T-cell (primary cell): ENCODE results near the gene DLG2. TPM values are rescaled to one million over a fixed set of nuclear protein-coding genes. Genes with fewer than 3 reads are reported as not detected.
"Not testable (repeated sequence)": the region's sequence is repeated elsewhere in the genome, so short reads cannot be mapped to it uniquely, and the experiment has no call there.

Experiments
- ATAC-seq, 4 experiments: fragments of 200-7000 bp in 3 of 4; fragments of 150-1000 bp in 1 of 4; cut with Tn5 transposase; replicated peaks in 1 of 4; 1 replicate in 3 of 4; 2 replicates in 1 of 4; pipeline ENCODE4 v1.10.0; 2021; ENCODE audit warnings: moderate library complexity in 3 of 4, mild to moderate bottlenecking in 2 of 4, moderate number of reproducible peaks in 1 of 4
- CTCF ChIA-PET, 2 donors: fragments of 300-600 bp; sonication (Branson Sonifier 250); formaldehyde crosslinking; loops; one replicate each; lab custom pipeline; 2022; ENCODE audit warnings: antibody characterized with exemption in 2 of 2; lab: Charles Lee
- POLR2A ChIA-PET, 2 donors: fragments of 300-600 bp; sonication (Branson Sonifier 250); formaldehyde crosslinking; loops; one replicate each; lab custom pipeline; 2022; ENCODE audit warnings: antibody characterized with exemption in 2 of 2; lab: Charles Lee
- DNase-seq, 35 experiments: peaks; one replicate each; pipeline versions ENCODE4 v3.0.0 to v3.0.0-alpha.2; 2013 to 2023
- H3K27ac ChIP-seq: one replicate; pipeline ENCODE4 v1.5.1; 2013; ENCODE audit warnings: low read length
- H3K27me3 ChIP-seq, 2 experiments: replicated peaks in 1 of 2; 1 replicate in 1 of 2; 2 replicates in 1 of 2; pipeline versions ENCODE4 v1.6.1 to v1.7.0; 2013; ENCODE audit warnings: low read length in 1 of 2, mixed read lengths in 1 of 2; ENCODE audit not compliant: control insufficient read depth in 2 of 2, insufficient read depth in 2 of 2; ENCODE audit errors: extremely low read depth in 1 of 2
- H3K36me3 ChIP-seq, 2 donors: 1 replicate in 1 of 2; 2 replicates in 1 of 2; pipeline versions ENCODE4 v1.6.1 to v1.7.0; 2013; ENCODE audit warnings: low read length in 1 of 2; ENCODE audit not compliant: control insufficient read depth in 2 of 2, insufficient read depth in 1 of 2; ENCODE audit errors: extremely low read depth in 1 of 2
- H3K4me1 ChIP-seq, 2 experiments: 1 replicate in 1 of 2; 2 replicates in 1 of 2; pipeline versions ENCODE4 v1.6.1 to v1.7.0; 2013; ENCODE audit warnings: low read length in 2 of 2, mixed read lengths in 1 of 2; ENCODE audit not compliant: insufficient read depth in 2 of 2, control insufficient read depth in 1 of 2; ENCODE audit errors: extremely low read depth in 1 of 2
- H3K4me3 ChIP-seq, 2 donors: 1 replicate in 1 of 2; 2 replicates in 1 of 2; pipeline versions ENCODE4 v1.5.1 to v1.7.0; 2013; ENCODE audit warnings: mild to moderate bottlenecking in 2 of 2, low read length in 1 of 2, moderate library complexity in 1 of 2; ENCODE audit not compliant: control insufficient read depth in 1 of 2; ENCODE audit errors: extremely low read depth in 1 of 2
- H3K9me3 ChIP-seq: 2 replicates; pipeline ENCODE4 v1.7.0; 2013
- H3K27ac Mint-ChIP-seq, 2 donors: one replicate each; pipeline ENCODE4 v1.8.0; 2020 to 2021; ENCODE audit warnings: mild to moderate bottlenecking in 2 of 2, mixed read lengths in 2 of 2
- H3K27me3 Mint-ChIP-seq, 2 donors: one replicate each; pipeline ENCODE4 v1.8.0; 2021 to 2022; ENCODE audit warnings: mixed read lengths in 2 of 2
- H3K36me3 Mint-ChIP-seq: one replicate; pipeline ENCODE4 v1.8.0; 2021; ENCODE audit warnings: mixed read lengths
- H3K4me1 Mint-ChIP-seq, 3 donors: one replicate each; pipeline ENCODE4 v1.8.0; 2020 to 2022; ENCODE audit warnings: mixed read lengths in 3 of 3, mild to moderate bottlenecking in 1 of 3
- H3K4me3 Mint-ChIP-seq, 3 donors: one replicate each; pipeline ENCODE4 v1.8.0; 2020 to 2022; ENCODE audit warnings: mild to moderate bottlenecking in 3 of 3, mixed read lengths in 3 of 3, moderate library complexity in 3 of 3
- H3K9me3 Mint-ChIP-seq, 3 donors: one replicate each; pipeline ENCODE4 v1.8.0; 2020 to 2022; ENCODE audit warnings: mixed read lengths in 3 of 3
- WGBS: methylation state at CpG from one replicate; pipeline ENCODE4 v1.1.5; 2013; ENCODE audit warnings: missing lambda C conversion rate; ENCODE audit not compliant: insufficient coverage; 5-methylcytosine and 5-hydroxymethylcytosine counted together
- total RNA-seq, 35 experiments: library from RNA in 6 of 35; stranded (reverse) in 6 of 35; fragments of 120-200 nt in 1 of 35; gene quantifications; one replicate each; pipeline versions ENCODE4 v1.2.1 to v1.2.4 and lab custom pipeline; 2013 to 2026

The DLG2 gene
- total RNA-seq, 5 donors from 2014 or later (not counting 1 experiment from before 2014, with no cell fraction given): 2.3 to 4.1 (median 2.9) TPM

- WGBS: 64% methylated on average over 6 of the region's 14 CpGs
- H3K4me3 Mint-ChIP-seq, DNase-seq, H3K4me1 ChIP-seq, H3K4me1 Mint-ChIP-seq, H3K27ac ChIP-seq, H3K27me3 Mint-ChIP-seq, H3K9me3 Mint-ChIP-seq, H3K27ac Mint-ChIP-seq, CTCF ChIA-PET, H3K9me3 ChIP-seq, POLR2A ChIA-PET, H3K27me3 ChIP-seq, H3K36me3 ChIP-seq, H3K4me3 ChIP-seq, H3K36me3 Mint-ChIP-seq, ATAC-seq: not testable (repeated sequence)
Measured at GRCh38 chr11:83587797-83588196, 2039.3 kb downstream of the DLG2 start.

DNA sequence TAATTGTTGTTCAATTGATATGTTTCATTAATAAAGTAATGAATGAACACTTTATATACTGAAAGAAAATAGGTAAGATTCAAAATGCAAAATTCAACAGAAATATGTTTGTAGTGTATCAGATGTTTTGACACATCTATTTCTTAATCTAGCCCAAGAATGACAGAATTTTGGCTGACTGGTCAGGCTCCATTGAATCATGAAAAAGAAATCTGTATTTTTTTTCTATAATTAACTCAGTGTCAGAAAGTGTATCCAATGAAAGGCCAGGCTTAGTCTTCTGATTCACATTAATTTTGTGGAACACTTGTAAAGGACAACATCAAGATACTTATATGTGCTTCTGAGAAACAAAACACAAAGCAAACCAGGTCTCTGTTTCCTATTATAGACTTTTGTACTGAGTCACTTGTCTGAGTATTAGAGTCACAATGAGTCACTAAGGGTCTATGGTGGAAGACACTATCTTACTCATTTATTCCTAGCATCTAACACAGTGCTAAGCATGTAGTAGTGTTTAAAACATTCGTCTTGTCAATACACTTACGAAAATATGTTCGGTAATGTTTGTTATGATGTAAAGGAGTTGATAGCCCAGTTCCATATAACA, 2043.3 kb downstream of the DLG2 start:
- Histone ChIP-seq H3K36me3 (no peaks in the 10 kb centered on the region), H3K4me1 (no peaks in the 10 kb centered on the region), H3K27me3 (no peaks in the 10 kb centered on the region), H3K27ac (no peak overlapping the region), H3K4me3 (no peak overlapping the region), H3K9me3 (no peaks in the 10 kb centered on the region)
- ChIA-PET CTCF (no interaction called here), POLR2A (no interaction called here)
- no peak for ATAC-seq
- WGBS: no CpG with 5 or more reads among the region's 3 CpGs
- Mint-ChIP-seq H3K27ac (no peak overlapping the region), H3K27me3 (peaks cover 2 to 6% of the 10 kb centered on the region in 2 donors), H3K4me1 (no peaks in the 10 kb centered on the region), H3K4me3 (no peak overlapping the region), H3K9me3 (no peaks in the 10 kb centered on the region), H3K36me3 (no peaks in the 10 kb centered on the region)
- no peak for DNase-seq

DNA sequence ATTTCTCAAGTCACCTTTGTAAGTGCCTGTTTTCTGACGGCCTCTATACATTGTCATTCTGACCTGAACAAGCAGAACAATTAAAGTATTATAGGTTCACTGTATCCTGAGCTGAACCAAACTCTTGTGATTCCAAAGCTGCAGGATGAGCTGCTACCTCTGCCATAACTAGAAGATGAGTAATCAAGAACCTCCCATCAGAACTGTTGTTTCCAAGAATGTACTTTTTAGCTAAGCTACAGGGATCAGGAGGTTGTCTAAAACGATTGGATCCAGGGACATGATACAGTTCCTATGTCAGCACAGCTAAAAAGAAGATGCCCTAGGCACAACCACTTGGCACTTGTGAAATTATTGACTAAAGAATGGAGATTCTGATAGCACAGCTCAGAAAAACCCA, 2052.6 kb downstream of the DLG2 start:
- no peaks in the 10 kb centered on the region for H3K4me1 ChIP-seq
- H3K4me1 Mint-ChIP-seq: no peaks in the 10 kb centered on the region
- no peak overlapping the region for H3K4me3 ChIP-seq
- no peaks in the 10 kb centered on the region for H3K36me3 ChIP-seq
- no peaks in the 10 kb centered on the region for H3K27me3 ChIP-seq
- ATAC-seq: no peak
- no peak overlapping the region for H3K4me3 Mint-ChIP-seq
- WGBS: no CpG with 5 or more reads among the region's 2 CpGs
- H3K27me3 Mint-ChIP-seq: peaks cover 4 to 5% of the 10 kb centered on the region in 2 donors
- no peaks in the 10 kb centered on the region for H3K9me3 ChIP-seq
- ChIA-PET CTCF (no interaction called here), POLR2A (no interaction called here)
- H3K27ac Mint-ChIP-seq: no peak overlapping the region
- no peaks in the 10 kb centered on the region for H3K9me3 Mint-ChIP-seq
- DNase-seq: no peak
- no peak overlapping the region for H3K27ac ChIP-seq
- no peaks in the 10 kb centered on the region for H3K36me3 Mint-ChIP-seq

DNA sequence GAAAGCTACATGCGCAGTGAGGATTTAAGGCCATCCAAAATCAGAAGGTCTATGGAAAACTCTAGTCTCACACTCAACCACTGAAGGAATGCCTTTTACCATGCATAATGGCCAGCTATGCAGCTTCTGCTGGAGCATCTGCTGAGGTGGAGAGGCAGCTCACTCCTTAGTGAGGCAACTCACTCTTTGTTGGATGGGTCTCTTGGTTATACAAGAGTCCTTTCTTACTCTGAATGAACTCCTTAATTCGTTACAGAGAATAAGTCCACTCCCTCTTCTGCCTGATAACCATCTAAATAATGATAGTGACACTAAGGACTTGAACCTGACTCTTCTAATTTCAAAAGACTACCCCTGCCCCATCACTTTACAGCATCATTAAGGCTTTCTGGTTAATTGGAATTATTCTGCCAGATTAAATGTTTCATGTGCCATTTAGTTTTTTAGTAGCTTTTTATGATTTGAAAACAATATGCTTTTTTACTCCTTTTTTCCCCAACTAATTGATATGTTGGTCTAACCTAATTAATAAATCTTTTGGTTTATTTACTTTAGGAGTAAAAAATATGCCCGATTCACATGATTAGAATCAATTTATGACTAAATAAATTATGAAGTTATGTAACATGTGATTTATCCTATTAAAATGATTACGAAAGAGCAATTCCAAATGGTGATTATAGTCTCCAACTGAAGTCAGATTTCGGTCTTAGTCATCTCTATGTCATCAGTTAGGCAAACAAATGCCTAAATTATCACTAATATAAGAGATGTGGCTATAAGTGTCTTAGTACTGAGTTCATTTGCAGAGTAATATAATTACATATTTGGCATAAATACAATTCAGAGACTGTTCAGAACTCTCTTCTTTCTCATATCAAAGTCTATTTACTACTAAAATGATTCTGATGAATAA, 2054.3 kb downstream of the DLG2 start:
- Mint-ChIP-seq H3K27ac (no peak overlapping the region), H3K4me1 (no peaks in the 10 kb centered on the region), H3K36me3 (no peaks in the 10 kb centered on the region), H3K27me3 (peaks cover 4 to 11% of the 10 kb centered on the region in 2 donors), H3K9me3 (peaks cover 0 to 5% (median 0%) of the 10 kb centered on the region in 3 donors), H3K4me3 (no peak overlapping the region)
- Histone ChIP-seq H3K27me3 (no peaks in the 10 kb centered on the region), H3K4me3 (no peak overlapping the region), H3K4me1 (no peaks in the 10 kb centered on the region), H3K9me3 (no peaks in the 10 kb centered on the region), H3K27ac (no peak overlapping the region), H3K36me3 (no peaks in the 10 kb centered on the region)
- ATAC-seq: no peak
- WGBS: no CpG with 5 or more reads among the region's 5 CpGs
- DNase-seq: no peak
- POLR2A ChIA-PET: no interaction called here
- CTCF ChIA-PET: no interaction called here

- WGBS: 80% methylated on average over 1 of the region's 7 CpGs
Measured at GRCh38 chr11:83571302-83571701, 2055.8 kb downstream of the DLG2 start.

DNA sequence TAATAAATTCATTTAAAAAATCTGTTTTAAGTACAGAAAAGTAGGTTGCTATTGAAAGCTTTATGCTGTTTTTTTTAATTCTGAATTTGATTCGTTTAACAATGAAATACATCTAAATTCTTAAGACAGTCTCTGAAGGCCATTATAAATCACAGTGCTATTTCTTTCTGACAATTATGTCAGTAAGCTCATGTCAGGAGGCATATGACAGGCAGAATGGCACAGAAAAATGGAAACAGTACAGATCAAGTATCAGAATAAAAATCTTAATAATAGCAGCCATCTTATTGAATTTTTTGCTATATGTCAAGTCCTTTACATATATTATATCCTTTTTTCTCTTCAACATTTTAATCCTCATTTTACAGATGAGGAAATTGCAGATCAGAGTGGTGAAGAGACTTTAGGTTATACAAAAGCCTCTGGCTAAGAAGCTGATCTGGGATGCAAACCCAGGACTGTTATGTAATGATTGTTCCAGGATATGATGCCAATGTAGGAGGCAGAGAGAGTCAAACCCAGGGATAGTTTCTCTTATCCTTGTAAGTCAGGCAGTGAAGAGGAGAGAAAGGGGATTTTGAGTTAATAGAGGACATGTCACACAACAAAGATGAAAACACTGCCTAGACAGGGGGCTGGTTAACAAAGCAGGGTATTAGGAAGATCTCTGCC, 2057.9 kb downstream of the DLG2 start:
- Mint-ChIP-seq H3K9me3 (peaks cover 0 to 6% (median 0%) of the 10 kb centered on the region in 3 donors), H3K4me3 (no peak overlapping the region), H3K4me1 (no peaks in the 10 kb centered on the region), H3K27me3 (peaks cover 6 to 10% of the 10 kb centered on the region in 2 donors), H3K27ac (no peak overlapping the region), H3K36me3 (no peaks in the 10 kb centered on the region)
- POLR2A ChIA-PET: no interaction called here
- ATAC-seq: no peak
- H3K36me3 ChIP-seq: no peaks in the 10 kb centered on the region
- no peak for DNase-seq
- WGBS: no CpG with 5 or more reads among the region's 1 CpG
- H3K4me1 ChIP-seq: no peaks in the 10 kb centered on the region
- H3K27ac ChIP-seq: no peak overlapping the region
- no peaks in the 10 kb centered on the region for H3K9me3 ChIP-seq
- CTCF ChIA-PET: no interaction called here
- H3K4me3 ChIP-seq: no peak overlapping the region
- no peaks in the 10 kb centered on the region for H3K27me3 ChIP-seq

More at GRCh38 chr11:83571302-83571701, 2055.8 kb downstream of the DLG2 start:
- ChIA-PET CTCF (no interaction called here), POLR2A (no interaction called here)
- Histone ChIP-seq H3K36me3 (no peaks in the 10 kb centered on the region), H3K4me3 (no peak overlapping the region), H3K4me1 (no peaks in the 10 kb centered on the region), H3K27ac (no peak overlapping the region), H3K9me3 (no peaks in the 10 kb centered on the region), H3K27me3 (no peaks in the 10 kb centered on the region)
- Mint-ChIP-seq H3K36me3 (no peaks in the 10 kb centered on the region), H3K27me3 (peaks cover 4 to 15% of the 10 kb centered on the region in 2 donors), H3K27ac (no peak overlapping the region), H3K4me3 (no peak overlapping the region), H3K4me1 (no peaks in the 10 kb centered on the region), H3K9me3 (peaks cover 0 to 6% (median 0%) of the 10 kb centered on the region in 3 donors)
- DNase-seq (no peak), ATAC-seq (no peak)
